WTC11 (cell line): ENCODE results near the gene C9orf72.

ENCODE experiments used
- CREM ChIP-seq: sonication (generic); formaldehyde crosslinking; IDR thresholded peaks from 2 replicates; pipeline ENCODE4 v1.8.1; 2022; ENCODE audit warnings: mild to moderate bottlenecking, missing genetic modification reagents, moderate library complexity
- CTCF ChIP-seq: fragments of 200-600 bp; IDR thresholded peaks from 2 replicates; pipeline ENCODE4 v1.8.0; 2022; ENCODE audit warnings: antibody characterized with exemption
- FOXK1 ChIP-seq: sonication (generic); formaldehyde crosslinking; IDR thresholded peaks from 2 replicates; pipeline ENCODE4 v1.8.0; 2022; ENCODE audit warnings: mild to moderate bottlenecking, moderate library complexity, missing genetic modification reagents
- GRHL2 ChIP-seq: fragments of 250-450 bp; sonication (Bioruptor Pico); IDR thresholded peaks from 2 replicates; pipeline ENCODE4 v1.8.0; 2022; ENCODE audit warnings: mild to moderate bottlenecking, moderate library complexity; ENCODE audit not compliant: insufficient replicate concordance, severe bottlenecking
- NR3C1 ChIP-seq: sonication (generic); formaldehyde crosslinking; conservative IDR thresholded peaks from 2 replicates; pipeline ENCODE4 v1.8.1; 2023; ENCODE audit warnings: low read depth, mild to moderate bottlenecking, missing genetic modification reagents
- ZMAT4 ChIP-seq: fragments of 250-450 bp; sonication (Bioruptor Pico); IDR thresholded peaks from 2 replicates; pipeline ENCODE4 v1.9.0; 2021; ENCODE audit warnings: mild to moderate bottlenecking

DNA sequence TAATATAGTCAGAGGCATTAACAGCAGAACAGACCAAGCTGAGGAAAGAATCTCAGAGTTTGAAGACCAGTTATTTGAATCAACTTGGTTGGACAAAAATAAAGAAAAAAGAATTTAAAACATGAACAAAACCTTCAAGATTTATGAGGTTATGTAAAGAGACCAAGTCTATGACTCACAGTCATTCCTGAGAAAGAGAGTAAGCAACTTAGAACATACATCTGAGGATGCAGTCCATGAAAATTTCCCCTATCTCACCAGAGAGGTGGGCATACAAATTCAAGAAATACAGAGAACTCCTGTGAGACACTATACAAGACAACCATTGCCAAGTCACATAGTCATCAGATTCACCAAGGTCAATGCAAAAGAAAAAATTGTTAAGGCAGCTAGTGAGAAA, 17.4 kb upstream of the C9orf72 start:
- TF ChIP-seq GRHL2 (CRISPR knock-in tag) (no peak), CREM (CRISPR knock-in tag) (no peak), NR3C1 (CRISPR knock-in tag) (no peak), ZMAT4 (CRISPR knock-in tag) (no peak), CTCF (no peak), FOXK1 (no peak)
